Hepatocyte (in vitro differentiated cells): Measurements from ENCODE around the gene SLC1A2. TPM values are rescaled to one million over a fixed set of nuclear protein-coding genes. Genes with fewer than 3 reads are reported as not detected.
A peak's percentile ranks its signal among the peaks of the same experiment; 100 is the strongest.

ENCODE experiments used
- DNase-seq: peaks from one replicate; pipeline ENCODE4 v3.0.0-alpha.2; 2016; ENCODE audit warnings: low spot score
- H2AFZ ChIP-seq: fragments of 200-600 bp; sonication (generic); 2 replicates; pipeline ENCODE4 v1.6.0; 2016; ENCODE audit warnings: antibody characterized with exemption, mild to moderate bottlenecking
- H3K27ac ChIP-seq: fragments of 200-600 bp; sonication (generic); 2 replicates; pipeline ENCODE4 v1.5.1; 2016; ENCODE audit warnings: mild to moderate bottlenecking
- H3K27me3 ChIP-seq: fragments of 200-600 bp; sonication (generic); 2 replicates; pipeline ENCODE4 v1.6.1; 2016
- H3K36me3 ChIP-seq: fragments of 200-600 bp; sonication (generic); replicated peaks from 2 replicates; pipeline ENCODE4 v1.5.1; 2016; ENCODE audit warnings: low read depth; ENCODE audit not compliant: insufficient read depth
- H3K4me1 ChIP-seq: fragments of 200-600 bp; sonication (generic); 2 replicates; pipeline ENCODE4 v1.5.1; 2016; ENCODE audit warnings: mild to moderate bottlenecking, moderate library complexity; ENCODE audit not compliant: insufficient read depth
- H3K4me2 ChIP-seq: fragments of 200-600 bp; sonication (generic); 2 replicates; pipeline ENCODE4 v1.6.0; 2016
- H3K4me3 ChIP-seq: fragments of 200-600 bp; sonication (generic); 2 replicates; pipeline ENCODE4 v1.5.1; 2016; ENCODE audit warnings: mild to moderate bottlenecking
- H3K79me2 ChIP-seq: fragments of 200-600 bp; sonication (generic); 2 replicates; pipeline ENCODE4 v1.6.0; 2017; ENCODE audit warnings: mild to moderate bottlenecking
- H3K9me2 ChIP-seq: fragments of 200-600 bp; sonication (generic); replicated peaks from 2 replicates; pipeline ENCODE4 v1.6.0; 2017; ENCODE audit warnings: mild to moderate bottlenecking; ENCODE audit not compliant: insufficient read depth
- H3K9me3 ChIP-seq: fragments of 200-600 bp; sonication (generic); 2 replicates; pipeline ENCODE4 v1.5.1; 2016; ENCODE audit warnings: low read depth, mild to moderate bottlenecking
- H4K20me1 ChIP-seq: fragments of 200-600 bp; sonication (generic); 2 replicates; pipeline ENCODE4 v1.6.0; 2016; ENCODE audit warnings: mild to moderate bottlenecking; ENCODE audit not compliant: insufficient read depth, poor library complexity, severe bottlenecking
- CTCF ChIP-seq: fragments of 200-600 bp; sonication (generic); IDR thresholded peaks from 2 replicates; pipeline ENCODE4 v1.5.1; 2016; ENCODE audit warnings: antibody characterized with exemption, mild to moderate bottlenecking; ENCODE audit not compliant: poor library complexity
- EZH2 ChIP-seq: fragments of 200-600 bp; sonication (generic); IDR thresholded peaks from 2 replicates; pipeline ENCODE4 v1.6.1; 2016; ENCODE audit warnings: antibody characterized with exemption, mild to moderate bottlenecking, borderline replicate concordance
- EZH2phosphoT487 ChIP-seq: fragments of 200-600 bp; sonication (generic); IDR thresholded peaks from one replicate; pipeline ENCODE4 v1.6.1; 2018; ENCODE audit warnings: antibody characterized with exemption, mild to moderate bottlenecking, low read depth, moderate library complexity; ENCODE audit not compliant: unreplicated experiment, severe bottlenecking
- WGBS: methylation state at CpG from one replicate; pipeline ENCODE4 v1.1.6; 2016; ENCODE audit warnings: low lambda C conversion rate; ENCODE audit errors: missing lambda C conversion rate; 5-methylcytosine and 5-hydroxymethylcytosine counted together
- polyA plus RNA-seq: library from polyadenylated mRNA; unstranded; fragments of >200 nt; fragmentation: Nextera tagmentation; extraction: Ambion mirVana; gene quantifications from 2 replicates; pipeline ENCODE4 v1.2.1, GENCODE V29; 2016
- total RNA-seq: library from RNA; depleted of rRNA; stranded (reverse); fragments of >200 nt; gene quantifications from 2 replicates; pipeline ENCODE4 v1.2.3, GENCODE V29; 2014

SLC1A2 gene
- total and polyA plus RNA-seq, 2 experiments from 2014 or later: 0.59 to 2.9 TPM

- no peak overlapping the region for H2AFZ ChIP-seq
- no peaks in the 10 kb centered on the region for H3K4me1 ChIP-seq
- no peak overlapping the region for H3K27ac ChIP-seq
- H3K9me3 ChIP-seq: no peaks in the 10 kb centered on the region
- no peak for DNase-seq
- H3K27me3 ChIP-seq: no peaks in the 10 kb centered on the region
- no peaks in the 10 kb centered on the region for H3K79me2 ChIP-seq
- WGBS: 75% methylated on average over 3 of the region's 3 CpGs
- no peaks in the 10 kb centered on the region for H3K36me3 ChIP-seq
- H3K4me3 ChIP-seq: no peak overlapping the region
- no peaks in the 10 kb centered on the region for H4K20me1 ChIP-seq
- H3K4me2 ChIP-seq: no peak overlapping the region
- TF ChIP-seq EZH2phosphoT487: no peak
- TF ChIP-seq EZH2: no peak
- H3K9me2 ChIP-seq: no peaks in the 10 kb centered on the region
Observed at GRCh38 chr11:35247863-35248262, 171.5 kb downstream of the SLC1A2 start.

GRCh38 chr11:35247428-35247827 lies 171.9 kb downstream of the SLC1A2 start:
- no peaks in the 10 kb centered on the region for H3K4me1 ChIP-seq
- no peaks in the 10 kb centered on the region for H3K79me2 ChIP-seq
- no peak overlapping the region for H3K4me3 ChIP-seq
- no peak overlapping the region for H2AFZ ChIP-seq
- H4K20me1 ChIP-seq: no peaks in the 10 kb centered on the region
- H3K9me3 ChIP-seq: no peaks in the 10 kb centered on the region
- no peaks in the 10 kb centered on the region for H3K27me3 ChIP-seq
- no peaks in the 10 kb centered on the region for H3K36me3 ChIP-seq
- no peak for DNase-seq
- 92% methylated on average over 3 of the region's 3 CpGs for WGBS
- TF ChIP-seq EZH2 (no peak), CTCF (no peak), EZH2phosphoT487 (no peak)
- no peaks in the 10 kb centered on the region for H3K9me2 ChIP-seq
- H3K4me2 ChIP-seq: no peak overlapping the region
- no peak overlapping the region for H3K27ac ChIP-seq

GRCh38 chr11:35246745-35247144 lies 172.6 kb downstream of the SLC1A2 start:
- no peaks in the 10 kb centered on the region for H3K79me2 ChIP-seq
- no peak overlapping the region for H3K4me3 ChIP-seq
- peak overlapping the region; percentile 25 for H3K27ac ChIP-seq
- H4K20me1 ChIP-seq: no peaks in the 10 kb centered on the region
- H3K4me2 ChIP-seq: no peak overlapping the region
- no peaks in the 10 kb centered on the region for H3K36me3 ChIP-seq
- TF ChIP-seq EZH2 (no peak), CTCF (no peak), EZH2phosphoT487 (no peak)
- no peaks in the 10 kb centered on the region for H3K4me1 ChIP-seq
- peak; percentile 39 for DNase-seq
- 34% methylated on average over 2 of the region's 2 CpGs for WGBS
- no peaks in the 10 kb centered on the region for H3K9me2 ChIP-seq
- H3K27me3 ChIP-seq: no peaks in the 10 kb centered on the region
- H2AFZ ChIP-seq: no peak overlapping the region
- H3K9me3 ChIP-seq: no peaks in the 10 kb centered on the region

- Histone ChIP-seq H3K27ac (no peak overlapping the region), H3K27me3 (no peaks in the 10 kb centered on the region), H3K9me2 (no peaks in the 10 kb centered on the region), H3K4me3 (no peak overlapping the region), H4K20me1 (no peaks in the 10 kb centered on the region), H3K79me2 (no peaks in the 10 kb centered on the region), H3K9me3 (no peaks in the 10 kb centered on the region), H3K36me3 (no peaks in the 10 kb centered on the region), H3K4me2 (no peak overlapping the region), H3K4me1 (no peaks in the 10 kb centered on the region), H2AFZ (no peak overlapping the region)
- DNase-seq: no peak
- TF ChIP-seq CTCF (no peak), EZH2phosphoT487 (no peak), EZH2 (no peak)
- WGBS: 100% methylated on average over 1 of the region's 1 CpG
Observed at GRCh38 chr11:35245786-35246185, 173.6 kb downstream of the SLC1A2 start.
